ENCODE data around the gene RHBDL3.

DNA sequence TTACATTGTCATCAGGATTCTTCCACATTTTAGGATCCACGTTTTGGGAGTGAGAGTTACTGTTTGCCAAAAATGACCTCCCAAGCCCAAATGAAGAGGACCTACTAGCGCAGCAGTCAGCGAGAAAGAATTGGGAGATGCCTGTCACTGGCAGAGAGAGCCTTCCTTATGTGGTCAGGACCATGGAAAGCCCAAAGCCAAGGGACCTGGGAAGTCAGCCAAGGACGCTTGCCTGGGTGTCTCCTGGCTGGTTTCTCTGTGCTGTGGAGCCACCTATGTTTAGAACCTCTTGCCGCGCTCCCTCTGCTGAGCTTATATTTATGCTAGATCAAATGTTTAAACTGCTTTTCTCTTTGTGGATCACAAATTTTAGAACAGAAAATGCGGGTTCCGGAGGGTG is 24.9 kb upstream of the RHBDL3 start:
- TF ChIP-seq, protein P1, sequence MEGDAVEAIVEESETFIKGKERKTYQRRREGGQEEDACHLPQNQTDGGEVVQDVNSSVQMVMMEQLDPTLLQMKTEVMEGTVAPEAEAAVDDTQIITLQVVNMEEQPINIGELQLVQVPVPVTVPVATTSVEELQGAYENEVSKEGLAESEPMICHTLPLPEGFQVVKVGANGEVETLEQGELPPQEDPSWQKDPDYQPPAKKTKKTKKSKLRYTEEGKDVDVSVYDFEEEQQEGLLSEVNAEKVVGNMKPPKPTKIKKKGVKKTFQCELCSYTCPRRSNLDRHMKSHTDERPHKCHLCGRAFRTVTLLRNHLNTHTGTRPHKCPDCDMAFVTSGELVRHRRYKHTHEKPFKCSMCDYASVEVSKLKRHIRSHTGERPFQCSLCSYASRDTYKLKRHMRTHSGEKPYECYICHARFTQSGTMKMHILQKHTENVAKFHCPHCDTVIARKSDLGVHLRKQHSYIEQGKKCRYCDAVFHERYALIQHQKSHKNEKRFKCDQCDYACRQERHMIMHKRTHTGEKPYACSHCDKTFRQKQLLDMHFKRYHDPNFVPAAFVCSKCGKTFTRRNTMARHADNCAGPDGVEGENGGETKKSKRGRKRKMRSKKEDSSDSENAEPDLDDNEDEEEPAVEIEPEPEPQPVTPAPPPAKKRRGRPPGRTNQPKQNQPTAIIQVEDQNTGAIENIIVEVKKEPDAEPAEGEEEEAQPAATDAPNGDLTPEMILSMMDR (IDR thresholded peaks at IDR 0.05; ENCODE audit: poor library complexity): no peak
- TF ChIP-seq EZH2phosphoT487 (IDR thresholded peaks at IDR 0.05; ENCODE audit: low read depth, severe bottlenecking, unreplicated experiment) (no peak), EZH2 (IDR thresholded peaks at IDR 0.05; ENCODE audit: borderline replicate concordance) (no peak)

All from hepatocyte (in vitro differentiated cells).